HG03439 (cell line): Measurements from ENCODE around the gene TFF1.

Experiments
- ATAC-seq: cut with Tn5 transposase; IDR thresholded peaks from one replicate; pipeline ENCODE4 v1.9.1; 2021; ENCODE audit warnings: mild to moderate bottlenecking, moderate library complexity; ENCODE audit not compliant: unreplicated experiment

Gene TFF1

GRCh38 chr21:42400525-42400924 is 34.2 kb upstream of the TFF1 start:
- no peak for ATAC-seq

DNA sequence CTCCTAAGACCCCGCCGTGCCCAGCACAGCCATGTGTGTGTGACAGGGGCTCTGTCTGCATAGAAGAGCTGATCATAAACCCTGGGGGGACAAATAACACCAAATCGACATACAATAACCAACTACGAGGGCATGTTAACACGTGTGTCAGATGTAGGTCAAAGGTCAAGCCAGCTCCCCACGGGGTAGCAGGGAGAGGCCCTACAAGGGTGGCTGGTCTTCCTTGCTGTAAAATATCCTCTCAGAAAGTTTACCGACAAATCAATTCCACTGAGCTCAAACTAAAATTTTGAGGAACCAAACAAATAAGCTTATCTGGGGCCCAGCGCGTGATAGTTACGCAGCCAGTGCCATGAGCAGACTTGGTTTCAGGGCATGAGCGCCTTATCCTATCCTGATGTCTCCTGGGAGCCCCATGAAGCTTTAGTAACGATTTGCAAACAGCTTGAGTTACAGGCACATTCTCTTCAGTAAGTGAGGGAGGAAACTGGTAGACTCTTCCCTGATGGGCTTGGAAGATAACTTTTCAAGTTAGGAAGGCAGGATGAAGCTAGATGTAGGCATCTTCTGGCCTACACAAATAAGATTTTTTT is 32.2 kb upstream of the TFF1 start:
- no peak for ATAC-seq

DNA sequence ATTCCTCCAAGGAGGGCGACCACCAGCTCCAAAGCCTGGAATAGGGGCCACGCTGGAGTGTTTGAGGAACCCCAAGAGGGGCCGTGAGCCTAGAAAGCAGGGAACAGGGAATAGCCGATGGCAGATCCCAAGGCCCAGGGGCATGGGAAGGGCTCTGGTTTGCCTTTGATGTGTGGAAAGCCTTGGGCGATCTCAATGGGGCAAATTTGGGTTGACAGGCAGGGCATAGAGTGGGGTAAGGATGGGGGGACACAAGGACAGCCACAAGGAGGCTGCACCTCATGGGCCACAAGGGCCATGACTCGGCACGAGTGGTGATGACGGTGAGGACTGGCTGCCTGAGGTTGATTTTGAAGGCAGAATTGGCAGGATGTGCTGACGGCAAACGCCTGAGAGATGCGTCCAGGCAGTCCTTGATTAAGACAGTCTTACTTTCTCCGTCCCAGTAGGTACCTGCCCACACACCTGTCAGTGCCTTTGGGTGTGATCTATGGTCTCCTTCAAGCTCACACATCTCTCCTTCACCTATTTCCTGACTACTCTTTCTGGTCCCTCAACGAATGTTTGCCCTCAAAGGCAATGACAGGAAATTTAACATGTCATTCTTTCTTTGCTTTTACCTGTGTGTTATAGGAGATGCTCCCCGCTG is 31.5 kb upstream of the TFF1 start:
- ATAC-seq, result no peak

DNA sequence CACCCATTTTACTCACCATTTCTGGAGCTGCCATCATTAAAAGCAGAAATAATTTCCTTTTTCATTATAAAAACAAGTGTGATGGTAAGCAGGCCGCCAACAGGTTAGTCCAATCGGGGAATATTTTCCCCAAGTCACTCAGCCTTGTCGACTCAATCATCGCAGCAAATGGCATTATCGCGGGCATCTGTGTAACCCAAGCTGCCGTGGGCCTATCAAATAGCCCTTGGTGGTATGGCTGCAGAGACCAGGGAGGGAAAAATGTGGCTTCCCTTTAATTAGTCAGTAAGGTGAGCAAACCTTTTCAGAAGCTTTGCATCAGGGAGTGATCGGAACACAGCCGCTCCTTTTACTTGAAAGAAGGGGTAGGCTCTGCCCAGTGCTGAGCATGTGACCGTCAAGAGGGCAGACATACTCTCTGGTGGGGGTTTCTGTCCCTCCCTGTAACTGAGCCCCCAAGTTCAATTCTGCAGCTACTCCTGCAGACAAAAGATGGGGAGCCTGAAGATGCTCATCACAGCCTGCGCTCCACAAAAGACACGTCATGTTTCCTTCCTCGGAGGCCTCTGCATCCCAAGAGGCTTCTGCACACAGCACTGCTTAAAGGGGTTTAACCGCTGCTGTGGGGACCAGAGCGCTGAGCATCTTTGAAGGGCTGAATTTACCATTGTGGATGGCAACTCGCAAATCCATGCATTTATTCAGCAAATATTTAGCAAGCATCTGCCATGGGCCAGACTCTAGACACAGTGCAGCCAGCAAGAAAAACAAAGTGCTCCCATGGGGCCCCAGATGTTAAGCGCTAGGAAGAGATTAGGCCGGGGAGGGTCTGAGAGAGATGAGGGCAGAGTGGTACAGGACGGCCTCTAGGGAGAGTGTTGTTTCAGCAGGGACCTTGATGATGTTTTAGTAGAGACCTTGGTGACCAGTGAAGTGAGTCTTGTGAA is 30.7 kb upstream of the TFF1 start:
- ATAC-seq, result no peak

- no peak for ATAC-seq
Measured at GRCh38 chr21:42395905-42396651, 29.7 kb upstream of the TFF1 start, which contains the start of gene TMPRSS3. TMPRSS3 (minus strand) TSS chr21:42396052; CDS start chr21:42395417, 635 bp downstream.

GRCh38 chr21:42395302-42395701 is 29.0 kb upstream of the TFF1 start:
- ATAC-seq, result no peak

- ATAC-seq, result no peak
Measured at GRCh38 chr21:42393443-42393950, 27.2 kb upstream of the TFF1 start.

DNA sequence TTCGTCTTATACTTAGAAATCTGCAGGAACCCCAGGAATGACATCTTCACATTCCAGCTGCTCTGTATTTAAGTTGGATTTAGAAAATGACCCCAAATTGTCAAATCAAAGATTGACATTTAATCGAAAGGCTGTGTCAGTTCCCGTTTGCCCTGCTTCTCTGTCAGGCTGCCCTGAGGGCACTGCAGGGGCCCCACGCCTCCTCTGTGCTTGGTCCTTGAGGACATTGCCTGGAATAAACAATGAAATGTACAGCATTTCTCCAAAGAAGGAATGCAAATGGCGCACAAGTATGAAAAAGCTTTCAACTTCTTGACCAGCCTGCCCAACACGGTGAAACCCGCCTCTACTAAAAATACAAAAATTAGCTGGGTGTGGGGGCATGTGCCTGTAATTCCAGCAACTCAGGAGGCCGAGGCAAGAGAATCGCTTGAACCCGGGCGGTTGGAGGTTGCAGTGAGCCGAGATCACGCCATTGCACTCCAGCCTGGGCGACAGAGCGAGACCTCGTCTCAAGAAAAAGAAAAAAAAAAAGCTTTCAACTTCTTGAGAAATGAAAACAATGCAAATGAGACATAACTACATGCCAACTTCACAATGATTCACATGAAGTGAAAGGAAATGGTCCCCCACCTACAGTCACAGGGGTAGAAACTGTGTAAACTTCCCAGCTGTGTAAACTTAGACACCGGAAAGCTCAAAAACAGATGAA is 26.6 kb upstream of the TFF1 start:
- ATAC-seq, result peak; percentile 75

- ATAC-seq, result no peak
Measured at GRCh38 chr21:42391297-42391696, 25.0 kb upstream of the TFF1 start.

DNA sequence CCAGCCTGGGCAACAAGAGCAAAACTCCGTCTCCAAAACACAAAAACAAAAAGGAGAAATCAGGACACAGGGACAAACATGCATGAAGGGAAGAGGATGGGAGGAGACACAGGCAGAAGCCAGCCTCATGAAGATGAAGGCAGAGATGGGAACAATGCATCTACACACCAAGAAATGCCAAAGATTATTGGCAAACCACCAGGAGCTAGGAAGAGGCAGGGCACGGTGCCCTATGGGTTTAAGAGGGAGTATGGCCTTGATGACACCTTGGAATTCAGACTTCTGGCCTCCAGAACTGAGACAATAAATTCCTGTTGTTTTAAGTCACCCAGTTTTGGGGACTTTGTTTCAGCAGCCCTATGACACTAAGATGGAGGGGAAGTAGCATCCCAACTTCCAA is 24.4 kb upstream of the TFF1 start:
- no peak for ATAC-seq

- no peak for ATAC-seq
Measured at GRCh38 chr21:42390193-42390592, 23.9 kb upstream of the TFF1 start.

- ATAC-seq, result no peak
Measured at GRCh38 chr21:42389449-42389835, 23.1 kb upstream of the TFF1 start.

- ATAC-seq, result no peak
Measured at GRCh38 chr21:42388740-42389448, 22.6 kb upstream of the TFF1 start.

DNA sequence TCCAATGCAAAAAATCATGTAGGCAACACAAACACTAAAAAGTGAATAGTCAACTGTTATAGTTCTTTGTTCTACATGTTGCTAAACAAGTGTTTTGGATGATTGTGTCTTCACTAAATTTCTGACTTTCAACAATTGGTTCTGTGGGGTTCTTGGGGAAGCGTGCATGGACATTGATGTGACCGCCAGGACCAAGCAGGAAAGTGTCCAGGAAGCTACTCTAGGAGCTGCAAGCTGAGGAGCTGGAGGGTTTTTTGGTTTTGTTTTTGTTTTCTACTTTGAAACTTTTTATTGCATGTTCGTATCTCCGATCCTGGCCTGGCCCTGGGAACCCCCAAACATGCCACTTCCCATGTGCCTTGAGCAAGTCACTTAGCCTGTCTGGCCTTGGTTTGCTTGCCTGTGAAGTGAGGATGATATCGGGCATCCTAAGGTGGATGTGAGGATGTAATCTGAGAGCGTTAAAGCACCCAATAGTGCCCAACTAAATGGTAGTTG is 21.6 kb upstream of the TFF1 start:
- ATAC-seq, result no peak

DNA sequence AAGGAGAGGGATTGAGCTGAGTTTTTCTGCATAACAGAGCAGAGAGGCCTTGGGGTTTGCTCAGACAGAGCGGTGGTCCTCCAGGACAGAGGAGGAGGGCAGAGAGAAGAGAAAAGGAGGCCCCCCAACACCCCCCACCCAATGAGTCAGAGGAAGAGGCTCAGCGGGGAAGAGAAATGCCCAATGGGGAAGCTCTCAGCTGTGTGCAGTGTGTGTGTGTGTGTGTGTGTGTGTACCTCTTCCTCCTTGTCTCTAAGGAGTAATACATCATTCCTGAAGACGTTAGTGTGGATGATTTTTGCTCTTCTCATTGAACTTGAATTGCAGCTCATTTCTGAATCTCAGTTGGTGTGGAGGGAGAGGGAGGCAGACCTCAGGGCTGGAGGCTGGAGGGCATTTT is 20.8 kb upstream of the TFF1 start:
- no peak for ATAC-seq

DNA sequence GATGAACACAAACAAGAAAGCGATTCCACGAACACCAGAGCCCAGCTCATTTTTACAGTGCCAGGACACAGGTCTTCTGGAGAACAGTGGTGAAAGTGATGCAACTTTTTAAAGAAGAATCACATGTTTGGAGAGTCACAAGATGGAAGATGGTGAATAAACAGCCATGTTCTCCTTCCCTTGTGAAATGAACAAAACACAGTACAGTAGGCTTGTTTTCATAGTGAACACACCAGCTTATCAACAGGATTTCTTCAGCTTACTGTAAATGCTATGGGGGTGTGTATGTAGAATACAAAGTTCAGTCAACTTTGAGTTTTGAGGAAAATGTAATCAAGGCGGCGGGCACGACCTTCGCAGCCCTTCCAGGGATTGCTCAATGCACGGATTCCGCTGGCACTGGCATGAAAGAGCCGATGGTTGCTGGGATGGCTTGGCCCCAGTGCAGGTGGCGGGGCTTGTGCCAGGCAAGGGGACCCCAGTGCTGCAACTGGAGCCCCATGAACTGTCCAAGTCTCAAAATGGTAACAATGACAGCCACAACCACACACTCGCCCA is 19.8 kb upstream of the TFF1 start:
- ATAC-seq, result no peak

DNA sequence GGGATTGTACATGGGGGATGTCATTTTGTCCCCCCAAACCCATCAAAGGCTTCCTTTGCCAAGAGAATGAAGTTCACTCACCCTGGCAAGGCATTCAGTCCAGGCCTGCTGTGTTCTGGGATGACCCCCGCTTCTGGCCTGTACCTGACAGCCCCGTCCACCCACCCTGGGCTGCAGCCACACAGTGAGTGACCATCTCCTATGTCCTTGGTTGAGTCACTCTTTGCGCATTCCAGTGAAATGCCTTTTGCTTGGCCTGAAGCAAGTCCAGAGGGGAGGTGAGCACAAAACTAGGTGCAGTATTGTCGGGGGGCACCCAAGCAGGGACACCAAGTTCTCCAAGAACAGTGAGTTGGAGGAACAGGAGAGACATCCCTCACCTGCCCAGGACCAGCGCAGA is 19.3 kb upstream of the TFF1 start:
- no peak for ATAC-seq

- ATAC-seq, result no peak
Measured at GRCh38 chr21:42384989-42385388, 18.7 kb upstream of the TFF1 start.
